ENCODE data around the gene CRYGB. TPM values are rescaled to one million over a fixed set of nuclear protein-coding genes. Genes with fewer than 3 reads are reported as not detected.

The CRYGB gene
- total RNA-seq, result not detected in 2 replicates

GRCh38 chr2:208146006-208146405 is at the start of gene CRYGB:
CRYGB (minus strand) TSS chr2:208146158; CDS start chr2:208146120, 38 bp downstream.
- intact Hi-C loops (cut with micrococcal nuclease), result no loop called here

DNA sequence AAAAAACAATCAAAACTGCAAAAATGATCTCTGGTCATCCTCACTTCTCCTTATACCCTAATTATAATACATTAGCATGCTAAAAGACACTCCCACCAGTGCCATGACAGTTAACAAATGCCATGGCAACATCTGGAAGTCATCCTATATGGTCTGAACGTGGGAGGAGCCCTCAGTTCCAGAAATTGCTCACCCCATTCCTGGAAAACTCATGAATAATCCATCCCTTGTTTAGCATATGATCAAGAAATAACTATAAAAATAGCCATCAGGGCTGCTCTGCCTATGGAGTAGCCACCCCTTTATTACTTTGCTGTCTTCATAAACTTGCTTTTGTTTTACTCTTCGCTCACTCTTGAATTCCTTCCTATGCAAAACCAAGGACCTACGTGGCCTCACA is 49.6 kb upstream of the CRYGB start:
- intact Hi-C loops (cut with micrococcal nuclease), result no loop called here

DNA sequence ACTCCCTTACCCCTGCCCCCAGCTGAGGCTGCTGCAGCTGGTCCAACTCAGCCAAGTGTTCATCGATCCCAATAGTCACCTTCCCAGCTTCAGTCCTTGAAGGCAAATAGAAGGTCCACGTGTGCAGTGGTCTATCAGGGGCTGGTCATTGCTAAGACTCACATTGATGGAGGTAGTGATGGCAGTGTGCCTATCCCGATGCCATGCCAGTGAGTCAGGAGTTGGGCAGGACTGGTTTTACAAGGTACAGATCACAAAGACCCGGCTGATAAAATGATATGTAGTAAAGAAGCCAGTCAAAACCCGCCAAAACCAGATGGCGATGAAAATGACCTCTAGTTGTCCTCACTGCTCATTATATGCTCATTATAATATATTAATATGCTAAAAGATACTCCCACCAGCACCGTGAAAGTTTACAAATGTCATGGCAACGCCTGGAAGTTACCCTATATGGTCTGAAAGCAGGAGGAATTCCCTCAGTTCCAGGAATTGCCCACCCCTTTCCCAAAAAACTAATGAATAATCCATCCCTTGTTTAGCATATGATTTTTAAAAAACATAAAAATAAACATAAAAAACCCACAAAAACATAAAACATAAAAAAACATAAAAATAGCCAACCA is 46.8 kb upstream of the CRYGB start:
- intact Hi-C loops (cut with micrococcal nuclease), result no loop called here

- intact Hi-C loops (cut with micrococcal nuclease), result no loop called here
Measured at GRCh38 chr2:208189810-208190503, 44.0 kb upstream of the CRYGB start, which contains the start of gene C2orf80. C2orf80 (minus strand) TSS chr2:208190030; CDS start chr2:208186986, 3,044 bp downstream.

DNA sequence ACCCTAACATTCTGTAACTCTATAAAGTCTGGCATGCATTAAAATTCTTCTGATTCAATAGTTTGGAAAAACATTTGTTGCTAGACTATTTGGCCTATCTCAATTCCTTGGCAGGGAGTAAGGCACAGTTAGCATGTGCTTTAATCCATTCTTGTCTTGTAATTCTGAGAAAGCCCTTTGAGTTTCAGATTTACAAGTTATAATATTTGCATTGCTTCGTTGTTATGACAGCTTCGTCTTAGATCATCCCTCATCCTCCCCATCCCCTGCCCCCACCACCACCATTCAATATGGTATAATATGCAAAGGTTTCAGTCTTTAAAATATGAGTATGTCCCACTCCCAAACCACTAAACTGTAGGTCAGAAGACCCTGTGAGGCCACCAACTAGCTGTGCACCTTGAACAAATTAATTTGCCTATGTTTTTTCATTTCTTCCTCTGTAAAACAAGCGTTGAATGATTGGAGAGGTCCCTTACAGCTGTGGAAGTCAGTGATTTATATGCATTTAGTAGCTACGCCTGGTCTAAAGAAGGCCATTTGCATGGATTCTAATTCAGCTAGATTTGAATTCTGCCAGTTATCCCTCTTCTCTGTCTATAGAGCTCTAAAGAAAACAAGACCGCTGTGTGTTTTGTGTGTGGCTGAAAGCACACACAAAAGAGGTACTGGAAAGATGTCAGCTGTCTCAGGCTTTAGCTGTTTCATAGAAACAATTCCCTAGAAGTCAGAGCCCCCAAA is 43.3 kb upstream of the CRYGB start:
- intact Hi-C loops (cut with micrococcal nuclease), result no loop called here

GRCh38 chr2:208186893-208187292 is 40.9 kb upstream of the CRYGB start:
- intact Hi-C loops (cut with micrococcal nuclease), result no loop called here

DNA sequence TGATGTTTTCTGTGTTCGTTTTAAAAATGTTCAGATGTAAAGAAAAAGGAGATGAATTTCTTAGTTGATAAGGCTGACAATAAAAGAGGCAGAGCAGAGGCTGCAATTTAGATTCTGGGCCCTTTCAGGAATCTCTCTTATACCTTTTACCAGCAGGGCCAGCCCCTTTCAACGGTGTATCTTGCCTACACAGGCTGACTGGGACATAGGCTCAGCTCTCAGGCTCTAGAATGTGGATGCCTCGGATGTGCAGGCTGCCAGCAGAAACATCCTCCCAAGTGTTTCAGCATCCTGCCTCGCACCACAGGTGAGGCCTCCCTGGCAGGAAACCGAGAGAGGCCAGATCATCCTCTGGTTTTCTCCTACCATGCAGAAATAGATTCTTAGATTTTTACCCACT is 40.5 kb upstream of the CRYGB start:
- intact Hi-C loops (cut with micrococcal nuclease), result no loop called here

DNA sequence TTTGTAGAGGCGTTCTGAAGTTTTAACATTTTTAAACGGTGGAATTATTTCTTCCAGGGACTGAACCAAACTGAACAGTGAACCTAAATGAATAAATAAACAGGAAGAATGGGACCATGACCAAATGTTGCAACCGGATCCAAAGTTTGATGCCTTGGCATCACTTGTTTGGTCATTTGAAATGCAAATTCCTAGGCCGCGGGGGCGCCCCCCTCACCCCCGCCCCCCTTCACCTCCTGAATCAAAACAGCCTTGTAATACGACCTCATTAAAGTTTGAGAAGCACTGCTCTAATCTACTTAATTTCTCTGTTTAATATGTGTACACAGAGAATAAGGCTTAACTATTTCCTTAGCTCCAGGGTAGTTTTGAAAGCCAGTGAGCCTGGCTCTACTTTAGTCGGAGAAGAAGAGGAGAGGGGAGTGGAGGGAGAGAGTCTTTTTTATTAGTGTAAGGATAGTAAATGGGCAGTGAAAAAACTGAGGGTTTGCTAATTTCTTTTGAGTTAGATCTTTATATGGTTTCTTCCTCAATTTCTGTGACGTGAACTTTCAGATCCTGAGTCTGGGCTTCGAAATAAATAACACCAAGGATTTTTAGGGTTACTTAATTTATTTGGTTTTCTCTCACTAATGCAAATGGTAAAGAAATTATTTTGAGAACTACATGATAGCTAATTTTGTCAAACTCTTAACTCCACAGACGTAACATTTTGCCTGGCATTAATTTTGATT is 38.2 kb upstream of the CRYGB start:
- intact Hi-C loops (cut with micrococcal nuclease), result no loop called here

DNA sequence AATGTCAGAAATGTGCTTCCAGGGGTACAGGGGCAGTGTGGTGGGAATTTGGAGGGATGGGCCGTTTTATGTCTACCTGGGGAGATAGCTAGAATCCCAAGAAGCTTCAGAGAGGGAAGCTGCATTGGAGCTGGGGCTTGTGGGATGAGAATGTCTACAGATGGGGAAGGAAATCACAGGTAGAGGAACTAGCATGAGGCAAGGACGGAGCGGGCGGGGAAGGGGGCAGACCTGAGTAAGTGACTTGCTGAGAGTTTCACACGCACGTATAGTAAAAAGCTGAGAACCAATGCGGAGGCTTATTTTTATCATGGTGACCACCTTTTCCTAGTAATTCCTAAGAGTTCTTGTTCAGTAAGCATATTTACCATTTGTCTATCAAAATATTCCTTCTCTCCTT is 37.6 kb upstream of the CRYGB start:
- intact Hi-C loops (cut with micrococcal nuclease), result no loop called here

GRCh38 chr2:208182835-208183234 is 36.9 kb upstream of the CRYGB start:
- intact Hi-C loops (cut with micrococcal nuclease), result no loop called here

DNA sequence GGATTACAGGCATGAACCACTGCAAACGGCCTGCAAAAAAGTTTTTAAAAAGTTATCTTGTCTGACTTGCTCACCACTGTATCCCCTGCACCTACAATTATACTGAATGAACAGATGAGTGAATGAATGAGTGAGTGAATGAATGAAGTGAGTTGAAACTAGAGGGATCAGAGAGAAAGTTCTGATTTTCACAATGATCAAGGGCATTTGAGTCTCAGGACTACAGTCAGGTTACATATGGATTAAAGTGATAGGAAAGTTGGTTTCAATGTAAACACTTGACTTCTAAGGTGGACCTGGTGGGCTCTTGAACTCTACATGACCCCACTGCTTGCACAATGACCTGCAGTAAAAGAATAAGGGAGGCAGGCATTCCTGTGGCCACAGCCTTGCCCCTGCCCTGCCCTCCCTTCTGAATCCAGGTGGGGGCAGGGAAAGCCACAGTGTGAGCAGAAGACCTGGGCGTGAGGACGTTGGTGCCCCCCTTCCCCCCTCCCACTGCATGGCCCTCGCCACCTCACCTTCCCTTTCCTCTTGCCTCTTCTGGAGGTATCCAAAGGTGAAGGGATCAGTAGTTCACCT is 33.2 kb upstream of the CRYGB start:
- intact Hi-C loops (cut with micrococcal nuclease), result loop anchor here (10.0 kb wide), 1 partner anchor 1824 kb away; no protein-coding TSS in a partner anchor

DNA sequence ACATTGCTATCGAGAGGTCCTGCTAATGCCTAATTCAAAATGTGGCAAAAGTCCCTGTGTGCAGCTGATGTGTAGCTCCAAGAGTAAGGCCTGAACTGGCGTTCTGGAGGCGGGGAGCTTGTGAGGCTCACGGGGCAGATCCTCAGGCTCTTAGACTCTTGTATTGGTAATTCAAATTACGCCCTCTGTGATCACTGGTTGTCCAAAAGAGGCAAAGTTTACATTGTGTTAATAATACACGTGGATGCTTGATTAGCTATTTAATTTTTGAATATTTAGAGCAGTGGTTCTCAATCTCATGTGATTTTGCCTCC is 29.8 kb upstream of the CRYGB start:
- intact Hi-C loops (cut with micrococcal nuclease), result loop anchor here (1.0 to 10.0 kb wide), 5 partner anchors 79 to 1821 kb away; partner anchors contain the start of gene PIKFYVE

DNA sequence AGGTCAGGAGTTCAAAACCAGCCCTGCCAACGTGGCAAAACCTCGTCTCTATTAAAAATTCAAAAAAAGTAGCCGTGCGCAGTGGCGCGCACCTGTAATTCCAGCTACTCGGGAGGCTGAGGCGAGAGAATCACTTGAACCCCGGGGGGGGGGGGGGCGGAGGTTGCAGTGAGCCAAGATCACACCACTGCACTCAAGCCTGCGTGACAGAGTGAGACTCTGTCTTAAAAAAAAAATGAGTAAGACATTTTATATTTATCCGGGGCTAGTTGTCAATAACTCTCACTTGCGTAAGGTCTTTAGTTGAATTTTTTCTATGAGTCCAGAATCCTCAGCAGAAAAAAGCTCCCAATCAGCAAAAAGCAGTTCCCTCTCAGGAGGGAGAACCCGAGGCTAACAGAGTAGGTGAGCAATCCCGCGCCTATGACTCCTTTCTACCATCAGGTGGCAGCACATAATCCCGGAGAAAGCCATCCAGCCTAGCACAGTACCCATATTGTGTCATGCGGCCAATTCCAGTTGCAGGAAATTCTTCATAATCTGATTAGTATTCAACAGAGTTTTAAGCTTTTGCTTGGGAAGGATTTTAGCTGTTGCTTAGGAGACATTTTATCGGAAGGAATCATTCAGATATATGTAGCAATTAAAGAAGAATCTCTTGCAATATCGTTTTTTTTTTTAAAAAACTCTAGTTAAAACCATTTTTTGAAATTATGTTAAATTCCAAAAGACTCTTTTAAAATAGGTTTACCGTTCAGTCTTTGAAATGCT is 29.3 kb upstream of the CRYGB start:
- intact Hi-C loops (cut with micrococcal nuclease), result loop anchor here (1.0 to 10.0 kb wide), 5 partner anchors 79 to 1820 kb away; partner anchors contain the start of gene PIKFYVE

- intact Hi-C loops (cut with micrococcal nuclease), result loop anchor here (10.0 kb wide), 1 partner anchor 1819 kb away; no protein-coding TSS in a partner anchor
Measured at GRCh38 chr2:208174144-208174543, 28.2 kb upstream of the CRYGB start.

DNA sequence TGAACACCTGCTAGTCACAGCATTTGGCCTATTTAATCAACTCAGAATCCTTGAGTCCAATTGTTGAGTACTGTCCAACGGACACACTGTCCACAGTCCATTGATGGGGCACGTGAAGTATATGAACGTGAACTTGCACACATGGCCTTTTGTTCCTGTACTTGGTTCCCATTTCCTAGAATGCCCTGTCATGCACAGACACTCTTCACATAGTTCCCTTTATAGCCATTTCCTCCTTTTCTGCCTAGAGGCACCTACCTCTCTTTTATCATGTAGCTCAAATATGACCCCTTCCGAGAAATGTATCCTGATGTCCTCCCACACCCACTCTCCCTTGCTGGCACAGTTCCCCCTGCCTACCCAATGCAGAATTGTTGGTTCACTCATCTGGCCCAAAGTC is 26.2 kb upstream of the CRYGB start:
- intact Hi-C loops (cut with micrococcal nuclease), result loop anchor here (10.0 kb wide), 1 partner anchor 1817 kb away; no protein-coding TSS in a partner anchor

GRCh38 chr2:208164951-208165755 is 19.2 kb upstream of the CRYGB start:
- intact Hi-C loops (cut with micrococcal nuclease), result no loop called here

- intact Hi-C loops (cut with micrococcal nuclease), result no loop called here
Measured at GRCh38 chr2:208163489-208163888, 17.5 kb upstream of the CRYGB start, which contains the start of gene CRYGA. CRYGA (minus strand) TSS chr2:208163589; CDS start chr2:208163556, 33 bp downstream.

- intact Hi-C loops (cut with micrococcal nuclease), result no loop called here
Measured at GRCh38 chr2:208156439-208156838, 10.5 kb upstream of the CRYGB start.

DNA sequence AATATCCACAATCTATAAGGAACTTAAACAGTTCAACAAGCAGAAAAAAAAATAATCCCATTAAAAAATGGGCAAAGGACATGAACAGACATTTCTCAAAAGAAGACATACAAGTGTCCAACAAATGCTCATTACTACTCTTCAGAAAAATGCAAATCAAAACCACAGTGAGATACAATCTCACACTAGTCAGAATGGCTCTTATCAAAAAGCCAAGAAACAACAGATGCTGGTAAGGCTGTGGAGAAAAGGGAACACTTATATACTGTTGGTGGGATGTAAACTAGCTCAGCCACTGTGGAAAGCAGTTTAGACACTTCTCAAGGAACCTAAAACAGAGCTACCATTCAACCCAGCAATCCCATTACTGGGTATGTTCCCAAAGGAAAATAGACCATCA is 7.2 kb upstream of the CRYGB start:
- intact Hi-C loops (cut with micrococcal nuclease), result no loop called here
